Neural progenitor cell (in vitro differentiated cells): ENCODE results near the gene ARHGEF26.

Source experiments
- EZH2phosphoT487 ChIP-seq: fragments of 200-600 bp; sonication (generic); IDR thresholded peaks from 2 replicates; pipeline ENCODE4 v1.6.1; 2017; ENCODE audit warnings: antibody characterized with exemption
- TF ChIP-seq, protein P1 (sequence below): fragments of 200-600 bp; sonication (generic); IDR thresholded peaks from 2 replicates; pipeline ENCODE4 v1.5.1; 2017; ENCODE audit warnings: antibody characterized with exemption, mild to moderate bottlenecking

DNA sequence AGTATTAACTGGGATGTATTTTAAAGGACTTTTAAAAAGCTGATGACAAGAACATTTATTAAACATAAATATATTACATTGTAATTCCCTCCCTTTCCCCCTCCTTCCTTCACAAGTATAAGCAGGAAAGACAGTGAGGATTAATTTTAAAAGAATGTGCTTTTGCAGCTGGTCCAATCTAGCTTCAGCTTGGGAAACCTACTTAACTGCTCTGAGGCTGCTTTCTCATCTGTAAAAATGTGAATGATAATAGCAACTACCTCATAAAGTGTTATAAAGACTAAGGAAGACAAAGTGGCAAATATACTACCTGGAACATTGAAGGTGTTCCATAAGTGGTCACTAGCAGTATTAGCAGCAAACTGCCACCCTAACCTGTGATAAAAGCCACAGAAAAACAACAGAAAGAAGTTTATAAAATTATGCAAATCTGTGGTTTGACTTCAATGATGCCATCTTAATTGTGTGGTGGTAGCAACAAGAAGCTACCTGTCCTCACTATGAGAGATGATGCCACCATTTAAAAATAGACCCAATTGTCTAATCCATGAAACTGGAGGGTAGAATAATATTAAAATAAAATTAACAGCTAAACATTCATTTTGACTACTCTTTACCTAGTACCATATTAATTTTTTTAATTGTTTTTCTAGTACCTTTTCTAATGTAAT, 183.1 kb downstream of the ARHGEF26 start:
- TF ChIP-seq, protein P1, sequence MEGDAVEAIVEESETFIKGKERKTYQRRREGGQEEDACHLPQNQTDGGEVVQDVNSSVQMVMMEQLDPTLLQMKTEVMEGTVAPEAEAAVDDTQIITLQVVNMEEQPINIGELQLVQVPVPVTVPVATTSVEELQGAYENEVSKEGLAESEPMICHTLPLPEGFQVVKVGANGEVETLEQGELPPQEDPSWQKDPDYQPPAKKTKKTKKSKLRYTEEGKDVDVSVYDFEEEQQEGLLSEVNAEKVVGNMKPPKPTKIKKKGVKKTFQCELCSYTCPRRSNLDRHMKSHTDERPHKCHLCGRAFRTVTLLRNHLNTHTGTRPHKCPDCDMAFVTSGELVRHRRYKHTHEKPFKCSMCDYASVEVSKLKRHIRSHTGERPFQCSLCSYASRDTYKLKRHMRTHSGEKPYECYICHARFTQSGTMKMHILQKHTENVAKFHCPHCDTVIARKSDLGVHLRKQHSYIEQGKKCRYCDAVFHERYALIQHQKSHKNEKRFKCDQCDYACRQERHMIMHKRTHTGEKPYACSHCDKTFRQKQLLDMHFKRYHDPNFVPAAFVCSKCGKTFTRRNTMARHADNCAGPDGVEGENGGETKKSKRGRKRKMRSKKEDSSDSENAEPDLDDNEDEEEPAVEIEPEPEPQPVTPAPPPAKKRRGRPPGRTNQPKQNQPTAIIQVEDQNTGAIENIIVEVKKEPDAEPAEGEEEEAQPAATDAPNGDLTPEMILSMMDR = no peak
- no peak for TF ChIP-seq EZH2phosphoT487
